Germinal center (tissue), 1 donor: ENCODE measurements around the gene CPED1.
"Not testable (repeated sequence)": the region's sequence is repeated elsewhere in the genome, so short reads cannot be mapped to it uniquely, and the experiment has no call there.

Experiments
- DNase-seq: peaks from one replicate; pipeline ENCODE4 v3.0.0; 2012; ENCODE audit warnings: mixed read lengths, low spot score

Gene CPED1

DNA sequence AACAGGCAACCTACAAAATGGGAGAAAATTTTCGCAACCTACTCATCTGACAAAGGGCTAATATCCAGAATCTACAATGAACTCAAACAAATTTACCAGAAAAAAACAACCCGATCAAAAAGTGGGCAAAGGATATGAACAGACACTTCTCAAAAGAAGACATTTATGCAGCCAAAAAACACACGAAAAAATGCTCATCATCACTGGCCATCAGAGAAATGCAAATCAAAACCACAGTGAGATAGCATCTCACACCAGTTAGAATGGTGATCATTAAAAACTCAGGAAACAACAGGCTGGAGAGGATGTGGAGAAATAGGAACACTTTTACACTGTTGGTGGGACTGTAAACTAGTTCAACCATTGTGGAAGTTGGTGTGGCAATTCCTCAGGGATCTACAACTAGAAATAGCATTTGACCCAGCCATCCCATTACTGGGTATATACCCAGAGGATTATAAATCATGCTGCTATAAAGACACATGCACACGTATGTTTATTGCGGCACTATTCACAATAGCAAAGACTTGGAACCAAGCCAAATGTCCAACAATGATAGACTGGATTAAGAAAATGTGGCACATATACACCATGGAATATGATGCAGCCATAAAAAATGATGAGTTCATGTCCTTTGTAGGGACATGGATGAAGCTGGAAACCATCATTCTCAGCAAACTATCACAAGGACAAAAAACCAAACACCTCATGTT lies 264.2 kb downstream of the CPED1 start:
- not testable (repeated sequence) for DNase-seq

DNA sequence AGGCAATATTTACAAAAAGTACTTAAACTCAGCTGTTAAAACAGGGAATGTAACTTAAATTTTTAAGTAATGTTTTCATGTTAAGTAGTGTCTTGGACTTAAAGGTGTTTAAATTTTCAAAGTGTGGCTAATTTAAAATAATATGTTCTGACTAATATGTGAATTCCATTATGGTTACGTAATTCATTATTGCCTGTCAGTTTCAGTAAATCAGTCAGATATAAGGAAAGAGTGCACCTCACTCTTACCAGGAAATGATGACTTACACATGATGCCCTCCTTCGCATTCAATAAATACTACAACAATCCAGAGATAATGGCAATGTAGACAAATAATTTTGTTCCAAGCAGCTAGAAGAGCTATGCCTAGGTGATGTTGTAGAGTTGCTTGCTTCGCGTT lies 271.3 kb downstream of the CPED1 start:
- DNase-seq: no peak

DNA sequence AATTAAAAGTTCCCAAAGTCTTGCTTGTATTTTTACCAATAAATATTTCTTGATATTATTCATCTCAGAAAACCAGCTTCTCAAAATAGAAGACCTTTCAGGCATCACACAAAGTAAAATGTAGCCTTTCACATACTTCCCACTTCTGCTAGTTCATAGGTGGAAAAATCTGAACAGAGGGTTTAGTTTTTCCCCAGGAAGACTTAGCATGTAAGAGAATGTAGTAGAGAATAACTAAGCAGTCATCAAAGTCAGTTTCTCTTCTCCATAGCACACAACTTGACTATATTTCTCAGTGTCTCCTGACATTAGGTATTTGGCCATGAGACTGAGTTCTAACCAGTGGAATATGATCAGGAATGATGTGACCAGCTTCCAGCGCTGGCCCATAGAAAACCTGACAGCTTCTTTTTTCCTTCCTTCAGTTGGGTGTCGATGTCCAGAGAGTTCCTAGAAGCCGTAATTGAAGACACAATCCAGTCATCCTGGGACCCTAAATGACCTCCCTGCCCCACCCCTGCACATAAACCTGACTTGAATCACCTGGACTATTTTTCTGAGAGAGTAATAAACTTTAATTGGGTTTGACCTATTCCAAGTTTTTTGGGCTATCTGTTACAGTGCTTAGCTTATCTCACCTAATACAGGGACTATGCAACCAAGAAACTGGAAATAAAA lies 272.8 kb downstream of the CPED1 start:
- DNase-seq: no peak

DNA sequence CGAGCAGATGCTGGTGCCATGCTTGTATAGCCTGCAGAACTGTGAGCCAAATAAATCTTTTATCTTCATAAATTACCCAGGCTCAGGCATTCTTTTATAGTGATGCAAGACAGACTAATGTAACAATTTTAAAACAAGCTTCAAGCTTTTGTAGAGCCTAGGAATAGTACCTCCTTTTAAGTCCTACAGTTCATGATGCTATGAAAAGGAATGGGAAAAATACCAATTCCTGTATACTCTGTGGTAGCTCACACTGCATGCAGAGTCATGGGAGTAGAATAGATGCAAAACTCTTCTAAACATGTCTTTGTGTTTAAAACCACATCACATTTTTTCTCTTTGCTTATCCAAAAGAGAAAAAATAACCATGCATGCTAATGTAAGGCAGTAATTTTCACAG lies 273.7 kb downstream of the CPED1 start:
- DNase-seq: no peak

DNA sequence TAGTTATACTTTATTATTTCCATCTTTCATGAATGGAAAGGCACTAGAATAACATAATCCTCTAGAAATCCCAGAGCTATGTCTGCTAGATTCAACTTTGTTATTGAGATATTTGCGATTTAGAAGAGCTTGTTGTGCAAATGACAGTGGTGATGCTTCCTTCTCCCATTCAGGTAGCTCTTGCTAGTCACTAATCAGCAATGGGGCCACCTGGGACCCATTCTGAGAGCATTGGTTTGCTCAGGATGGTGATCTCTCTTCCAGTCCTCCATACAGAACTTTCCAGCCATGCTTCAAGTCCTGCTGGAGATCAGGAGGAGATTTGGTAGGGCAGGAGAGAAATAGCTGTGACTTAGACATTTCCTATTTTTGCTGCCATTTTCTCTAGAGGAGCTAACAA lies 274.5 kb downstream of the CPED1 start:
- DNase-seq: no peak

DNA sequence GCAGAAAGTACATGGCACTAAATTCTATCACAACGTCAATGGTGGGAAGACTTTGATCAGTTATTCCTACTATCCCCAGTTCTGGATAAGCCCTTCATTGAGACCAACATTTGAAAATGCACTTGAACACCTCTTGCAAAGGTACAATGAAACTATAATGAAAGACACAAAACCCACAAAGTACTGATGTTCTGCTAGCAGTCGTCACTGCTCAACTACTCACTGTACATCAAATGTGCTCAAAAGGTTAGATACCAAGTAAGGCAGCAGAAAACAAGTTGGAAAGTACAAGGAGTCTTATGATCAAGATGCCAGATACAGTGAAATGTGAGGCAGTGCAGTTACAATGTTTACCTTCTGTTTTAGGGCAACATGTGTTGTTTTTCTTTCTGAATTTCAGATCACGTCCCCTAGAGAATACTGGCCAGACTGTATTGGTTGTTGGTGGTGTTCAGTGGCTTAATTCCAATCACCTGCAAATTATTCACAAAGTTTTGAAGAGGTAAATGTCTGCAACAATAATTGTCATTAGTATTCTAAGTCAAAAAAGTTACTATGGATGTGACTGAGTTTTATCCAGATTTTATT lies 277.9 kb downstream of the CPED1 start:
- DNase-seq: no peak

DNA sequence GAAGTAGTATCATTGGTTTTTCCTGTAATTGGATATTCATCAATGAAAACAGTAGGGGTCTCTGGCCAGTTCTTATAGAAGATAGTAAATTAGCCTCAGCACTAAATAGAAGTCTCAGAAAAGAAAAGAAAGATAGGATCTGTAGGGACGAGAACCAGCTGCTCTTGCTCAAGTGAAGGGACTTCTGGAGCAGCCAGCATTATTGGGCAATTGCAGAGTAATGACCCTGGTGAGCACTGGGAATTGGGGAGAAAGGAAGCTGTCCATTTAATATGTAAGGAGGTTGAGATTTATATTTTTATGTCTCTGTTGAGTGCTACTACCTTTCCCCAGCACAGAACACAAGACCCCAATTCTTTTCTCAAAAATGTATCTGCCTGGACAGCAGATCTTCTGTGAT lies 279.1 kb downstream of the CPED1 start:
- DNase-seq: no peak

DNA sequence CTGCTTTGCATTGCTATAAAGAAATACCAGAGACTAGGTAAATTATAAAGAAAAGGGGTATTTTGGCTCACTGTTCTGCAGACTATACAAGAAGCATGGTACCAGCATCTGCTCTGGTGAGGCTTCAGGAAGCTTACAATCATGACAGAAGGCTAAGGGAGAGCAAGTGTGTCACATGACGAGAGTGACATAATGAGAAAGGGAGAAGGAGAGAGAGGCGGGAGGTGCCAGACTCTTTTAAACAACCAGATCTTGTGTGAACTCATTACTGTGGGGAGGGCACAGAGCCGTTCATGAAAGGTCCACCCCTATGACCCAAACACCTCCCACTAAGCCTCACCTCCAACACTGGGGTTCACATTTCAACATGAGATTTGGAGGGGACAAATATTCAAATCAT lies 281.3 kb downstream of the CPED1 start:
- DNase-seq: no peak

DNA sequence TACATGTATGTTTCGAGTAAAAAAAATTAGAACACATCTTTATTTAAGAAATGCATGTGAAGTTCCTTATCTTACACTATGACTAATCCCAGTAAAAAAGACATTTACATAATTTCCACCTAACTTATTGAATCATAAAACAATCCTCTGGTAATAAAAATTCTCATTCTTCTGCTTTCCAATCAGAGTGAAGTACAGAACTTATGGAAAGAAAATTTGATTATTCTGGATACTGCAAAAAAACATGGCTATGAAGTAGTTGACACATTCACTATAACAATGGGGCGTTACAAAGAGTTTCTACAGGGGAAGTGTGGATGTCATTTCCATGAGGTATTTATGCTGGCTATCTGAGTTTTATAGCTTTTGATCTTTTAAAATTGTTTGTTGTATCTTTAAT lies 282.6 kb downstream of the CPED1 start:
- no peak for DNase-seq

DNA sequence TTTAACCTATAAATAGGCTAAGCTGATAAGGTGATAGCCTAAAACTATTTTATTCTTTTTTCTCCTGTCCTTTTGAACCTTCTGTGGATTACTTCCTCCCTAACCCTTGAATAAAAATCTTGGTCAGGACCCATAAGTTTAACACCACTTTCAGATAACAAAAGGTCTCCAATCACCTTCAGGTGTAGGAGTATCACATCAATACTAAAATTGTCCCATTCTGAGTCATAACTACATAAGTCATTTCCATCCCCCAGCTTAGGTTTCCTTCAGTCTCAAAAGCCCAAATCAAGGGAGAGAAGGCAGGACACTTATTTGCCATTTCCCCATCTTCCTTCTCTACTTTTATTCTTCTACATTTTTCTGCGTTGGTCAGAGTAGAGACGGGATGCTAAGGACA lies 283.4 kb downstream of the CPED1 start:
- no peak for DNase-seq

DNA sequence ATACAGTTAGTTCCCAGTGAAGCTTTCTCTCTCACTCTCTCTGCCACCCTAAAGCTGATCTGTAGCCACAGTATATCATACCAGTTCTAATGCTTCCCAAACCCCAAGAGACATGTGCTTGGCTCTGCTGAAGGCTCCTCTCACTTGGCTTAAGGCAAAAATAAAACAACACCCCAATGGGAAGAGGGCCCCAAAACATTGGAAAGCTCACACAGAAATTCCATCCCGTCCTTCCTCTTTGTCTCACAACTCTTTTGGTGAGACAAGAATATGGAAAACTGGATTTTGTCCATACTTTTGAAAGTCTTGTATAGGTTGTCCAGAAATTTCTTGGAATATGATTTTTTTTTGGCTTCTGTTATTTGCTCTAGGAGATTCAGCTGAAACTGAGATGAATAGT lies 284.2 kb downstream of the CPED1 start:
- DNase-seq: no peak

DNA sequence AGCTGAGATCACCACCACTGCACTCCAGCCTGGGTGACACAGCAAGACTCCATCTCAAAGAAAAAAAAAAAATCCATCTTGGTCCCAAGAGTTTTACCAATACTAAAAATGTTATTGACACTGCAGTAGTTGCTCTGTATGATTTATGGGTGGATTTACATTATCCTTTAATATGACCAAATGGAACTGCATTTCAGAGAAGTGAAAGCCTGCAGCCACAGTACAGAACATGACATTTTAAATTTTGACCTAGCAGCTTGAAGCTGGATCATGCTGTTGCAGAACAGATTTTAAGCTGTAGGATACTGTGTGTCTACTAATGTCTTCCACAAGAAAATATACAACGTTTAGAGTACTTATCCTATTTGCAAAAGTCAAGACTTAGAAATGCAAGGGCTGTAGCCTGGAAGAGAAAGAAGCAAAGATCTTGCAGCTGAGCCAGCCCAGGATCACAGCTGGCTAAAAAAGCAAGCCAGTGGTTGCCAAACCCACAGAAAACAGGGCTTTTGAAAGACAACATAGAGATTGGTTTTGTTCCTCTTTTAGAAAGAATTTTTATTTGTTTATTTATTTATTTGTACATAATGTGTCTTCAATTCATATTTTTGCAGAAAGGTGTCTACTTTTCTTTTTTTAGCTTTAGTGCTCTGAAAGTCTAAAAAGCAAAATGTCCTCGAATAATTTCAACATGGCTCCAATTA lies 285.1 kb downstream of the CPED1 start:
- DNase-seq: no peak

DNA sequence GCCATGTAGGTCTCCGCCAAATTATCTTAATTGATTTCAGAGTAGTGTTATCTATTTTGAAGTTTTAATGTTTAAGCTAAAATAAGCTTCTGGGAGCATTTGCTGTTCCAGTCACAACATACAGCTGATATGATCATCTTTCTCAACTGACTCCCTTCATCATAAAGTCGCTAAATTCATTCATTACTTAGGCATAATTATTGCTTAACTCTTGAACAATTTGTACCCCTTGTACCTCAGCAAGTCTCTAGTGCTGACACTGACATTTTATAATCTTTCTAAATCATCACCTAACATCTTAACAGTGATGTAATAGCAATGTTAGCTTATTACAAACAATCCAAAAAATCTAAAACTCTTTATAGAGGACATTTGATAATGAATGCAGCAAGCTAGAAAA lies 286.0 kb downstream of the CPED1 start:
- no peak for DNase-seq

DNA sequence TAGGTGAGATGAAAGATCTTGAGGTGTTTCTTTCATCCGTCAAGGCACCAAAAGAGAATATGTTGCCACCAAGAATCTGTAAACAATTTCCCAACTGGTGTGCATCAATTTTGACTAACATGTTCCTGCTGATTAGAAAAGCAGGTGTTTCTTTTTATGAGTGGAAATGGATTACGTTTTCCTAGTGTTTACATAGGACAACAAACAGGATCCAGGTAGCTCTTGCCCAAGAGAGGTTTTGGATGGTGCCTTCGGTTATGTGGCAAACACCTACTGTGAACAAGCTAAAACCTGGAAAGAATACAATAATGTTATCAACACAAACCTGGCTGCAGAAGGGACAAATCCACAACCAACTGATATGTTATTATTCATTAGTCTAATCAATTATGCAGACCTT lies 286.7 kb downstream of the CPED1 start:
- no peak for DNase-seq

DNA sequence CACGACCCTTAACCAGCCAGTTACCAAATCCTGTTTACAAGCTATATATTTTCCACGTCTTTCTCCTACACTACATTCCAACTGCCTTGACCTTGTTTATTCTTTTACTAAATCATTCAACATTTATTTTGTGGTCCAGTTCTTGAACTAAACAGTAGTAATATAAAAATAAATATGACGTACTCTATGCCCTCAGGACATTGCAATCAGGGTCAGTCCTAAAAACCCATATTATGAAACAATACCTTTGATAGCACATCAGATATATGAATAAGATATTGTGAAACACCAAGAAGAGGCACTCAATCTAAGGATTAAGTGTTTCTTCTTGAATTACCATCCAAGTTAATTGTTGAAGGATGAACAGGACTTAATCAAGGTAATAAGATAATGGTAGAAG lies 287.8 kb downstream of the CPED1 start:
- no peak for DNase-seq

DNA sequence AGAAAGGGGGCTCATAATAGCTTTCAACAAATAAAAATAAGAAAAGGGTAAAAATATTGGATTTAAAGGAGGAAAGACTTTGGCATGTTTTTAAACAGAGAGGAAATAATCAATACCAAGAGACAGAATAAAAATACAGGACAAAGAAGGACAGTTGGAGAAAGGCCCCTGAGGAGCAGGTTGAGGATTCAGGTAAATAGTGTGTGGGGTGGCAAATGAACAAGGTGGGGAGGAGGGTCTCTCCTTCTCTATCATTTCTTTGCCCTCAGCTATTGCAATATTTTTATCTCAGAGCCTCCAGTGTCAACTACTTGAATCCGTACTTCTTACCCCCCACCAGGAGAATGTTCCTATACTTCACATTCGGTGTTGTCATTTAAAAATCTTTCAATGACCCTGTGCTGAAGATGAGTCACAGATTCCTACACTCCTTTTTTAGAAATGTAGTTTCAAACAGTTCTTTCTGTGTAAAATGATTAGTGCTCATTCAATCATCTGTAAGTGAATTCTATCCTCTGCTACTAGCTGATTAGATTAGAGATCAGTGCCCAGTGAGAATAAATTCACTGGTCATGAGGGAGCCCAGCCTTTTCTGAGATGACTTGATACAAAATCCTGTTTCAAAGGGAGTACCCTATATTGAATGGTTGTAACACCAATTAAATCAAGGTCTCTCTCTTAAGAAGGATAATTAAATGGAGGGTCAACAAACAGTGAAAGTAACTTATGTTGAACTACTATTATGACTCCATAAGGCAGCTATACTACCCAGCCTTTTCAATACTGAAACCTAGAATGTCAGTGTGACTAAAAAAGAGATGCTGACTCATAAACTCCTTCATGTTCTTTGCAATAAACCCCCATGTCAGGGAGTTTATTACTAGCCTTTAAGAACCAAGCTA lies 289.9 kb downstream of the CPED1 start:
- DNase-seq: no peak

DNA sequence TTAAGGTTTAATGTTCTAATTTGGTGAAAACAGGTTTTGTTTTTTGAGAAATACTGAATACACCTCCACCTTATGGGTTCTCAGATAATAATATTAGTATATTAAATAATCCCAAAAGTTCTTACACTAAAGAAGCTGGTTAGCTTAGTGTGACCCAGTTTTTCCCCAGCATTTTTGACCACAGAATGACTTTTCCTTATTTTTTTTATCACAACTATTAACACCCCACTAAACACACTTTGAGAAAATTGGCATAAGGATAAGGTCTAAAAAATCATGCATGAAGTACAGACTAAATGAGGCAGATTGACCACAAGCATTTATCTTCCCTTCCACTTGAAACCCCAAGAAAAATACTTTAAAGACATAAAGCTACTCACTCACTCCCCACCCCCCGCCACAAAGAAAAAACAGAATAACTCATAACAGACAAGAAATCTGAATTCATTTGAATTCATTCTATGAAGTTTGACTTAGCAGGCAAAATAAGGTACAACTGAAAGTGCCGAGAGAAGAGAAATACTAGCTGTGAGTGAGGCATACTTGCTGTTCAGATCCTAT lies 290.6 kb downstream of the CPED1 start:
- DNase-seq: no peak

DNA sequence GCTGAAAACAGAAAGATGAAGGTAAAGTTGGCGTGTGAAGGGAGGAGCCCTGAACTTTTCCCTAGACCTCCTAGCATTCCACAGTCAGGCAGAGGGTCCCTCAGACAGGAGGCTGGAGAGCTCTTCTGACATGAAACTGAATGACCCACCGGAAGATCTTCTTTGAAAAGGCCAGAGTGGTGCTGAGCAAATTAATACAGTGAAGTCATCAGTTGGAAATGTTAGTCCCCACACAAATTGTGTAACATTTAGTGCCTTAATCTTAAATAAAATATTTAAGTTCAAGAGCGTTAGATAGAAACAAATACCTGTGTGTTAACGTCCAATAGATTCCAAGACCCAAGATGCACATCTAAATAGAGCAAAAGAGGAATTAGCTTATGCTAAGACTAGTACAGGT lies 291.3 kb downstream of the CPED1 start:
- no peak for DNase-seq

DNA sequence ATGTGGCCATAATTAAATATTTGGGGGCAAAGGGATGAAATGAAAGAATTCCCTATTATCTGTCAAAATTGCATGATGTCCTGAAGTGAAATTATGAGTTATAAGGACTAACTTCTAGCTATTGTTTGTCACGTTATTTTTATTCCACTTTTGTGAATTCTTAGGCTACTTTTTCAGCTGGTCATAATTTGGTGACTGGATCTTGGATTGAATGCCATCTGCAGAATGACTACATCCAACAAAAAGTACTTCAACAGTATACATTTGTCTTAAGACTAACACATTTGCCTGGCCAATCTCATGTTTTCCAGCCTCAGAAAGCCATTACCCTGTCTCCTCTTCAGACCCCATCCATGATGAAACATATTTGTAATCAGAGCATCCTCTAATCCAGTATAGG lies 292.1 kb downstream of the CPED1 start:
- DNase-seq: no peak

DNA sequence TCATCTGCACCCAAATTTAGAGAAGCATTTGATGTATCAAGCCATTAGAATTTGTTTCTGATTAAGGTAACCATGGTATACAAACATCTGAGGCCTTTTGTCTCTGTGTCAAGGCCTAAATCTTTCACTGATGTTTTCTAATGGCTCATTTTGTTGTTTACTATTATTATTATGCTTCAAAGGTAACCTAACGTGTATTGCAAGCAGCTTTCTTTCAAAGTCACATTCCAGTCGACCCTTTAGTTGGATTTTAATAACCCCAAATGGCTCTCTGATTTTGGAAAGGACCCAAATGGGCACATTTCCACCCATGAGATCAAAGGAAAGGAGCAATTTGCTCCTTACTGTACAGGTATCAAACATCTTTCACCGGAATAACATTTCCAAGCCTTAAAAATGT lies 293.6 kb downstream of the CPED1 start:
- DNase-seq: no peak

DNA sequence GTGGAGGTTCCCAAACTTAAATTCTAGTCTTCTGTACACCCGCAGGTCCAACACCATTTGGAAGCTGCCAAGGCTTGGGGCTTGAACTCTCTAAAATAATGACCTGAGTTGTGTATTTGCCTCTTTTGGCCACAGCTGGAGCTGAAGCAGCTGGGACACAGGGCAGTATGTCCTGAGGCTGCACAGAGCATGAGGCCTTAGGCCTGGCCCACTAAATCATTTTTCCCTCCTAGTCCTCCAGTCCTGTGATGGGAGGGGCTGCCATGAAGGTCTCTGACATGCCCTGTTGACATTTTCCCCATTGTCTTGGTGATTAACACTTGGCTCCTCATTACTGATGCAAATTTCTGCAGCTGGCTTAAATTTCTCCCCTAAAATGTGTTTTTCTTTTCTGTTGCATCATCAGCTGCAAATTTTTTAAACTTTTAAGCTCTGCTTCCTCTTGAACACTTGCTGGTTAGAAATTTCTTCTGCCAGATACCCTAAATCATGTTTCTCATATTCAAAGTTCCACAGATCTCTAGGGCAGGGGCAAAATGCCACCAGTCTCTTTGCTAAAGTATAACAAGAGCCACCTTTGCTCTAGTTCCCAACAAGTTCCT lies 296.7 kb downstream of the CPED1 start:
- no peak for DNase-seq
